BLaER1 (cell line): ENCODE data around the gene CDK5.
A peak's percentile ranks its signal among the peaks of the same experiment; 100 is the strongest.
"Not testable (repeated sequence)": the region's sequence is repeated elsewhere in the genome, so short reads cannot be mapped to it uniquely, and the experiment has no call there.

Experiments used
- H3K27ac ChIP-seq: shearing (Covaris generic); formaldehyde crosslinking; 2 replicates; pipeline ENCODE4 v1.8.1; 2022
- H3K27me3 ChIP-seq: shearing (Covaris generic); formaldehyde crosslinking; 2 replicates; pipeline ENCODE4 v1.8.1; 2022
- H3K36me3 ChIP-seq: shearing (Covaris generic); formaldehyde crosslinking; 2 replicates; pipeline ENCODE4 v1.8.1; 2022
- H3K4me1 ChIP-seq: shearing (Covaris generic); formaldehyde crosslinking; 2 replicates; pipeline ENCODE4 v1.8.1; 2022
- H3K4me2 ChIP-seq: shearing (Covaris generic); formaldehyde crosslinking; 2 replicates; pipeline ENCODE4 v1.8.1; 2022
- H3K4me3 ChIP-seq: shearing (Covaris generic); formaldehyde crosslinking; 2 replicates; pipeline ENCODE4 v1.8.1; 2022
- H3K9ac ChIP-seq: shearing (Covaris generic); formaldehyde crosslinking; 2 replicates; pipeline ENCODE4 v1.8.1; 2022
- H3K9me3 ChIP-seq: shearing (Covaris generic); formaldehyde crosslinking; 2 replicates; pipeline ENCODE4 v1.8.1; 2022
- H4K20me1 ChIP-seq: shearing (Covaris generic); formaldehyde crosslinking; 2 replicates; pipeline ENCODE4 v1.8.1; 2022
- Cebpa-rat ChIP-seq: shearing (Covaris generic); IDR thresholded peaks from 2 replicates; pipeline ENCODE4 v1.8.1; 2022

CDK5 gene

GRCh38 chr7:151048911-151049463, 8.7 kb downstream of the CDK5 start:
- no peak for TF ChIP-seq Cebpa-rat
- Histone ChIP-seq H3K27ac (no peak overlapping the region), H3K4me2 (no peak overlapping the region), H4K20me1 (0 out of 2 replicates have a peak, but pooled peaks cover 18% of the 10 kb centered on the region), H3K4me1 (peaks cover 33% of the 10 kb centered on the region), H3K27me3 (0 out of 2 replicates have a peak, but pooled peaks cover 6% of the 10 kb centered on the region), H3K36me3 (peaks cover 15% of the 10 kb centered on the region), H3K9ac (no peak overlapping the region), H3K9me3 (no peaks in the 10 kb centered on the region), H3K4me3 (no peak overlapping the region)

- Histone ChIP-seq H3K36me3 (peaks cover 12% of the 10 kb centered on the region; the same call in 1 of the 2 replicates), H3K9me3 (no peaks in the 10 kb centered on the region), H3K27ac (no peak within 1 kb of the TSS), H3K9ac (no peak within 1 kb of the TSS), H3K4me3 (no peak within 1 kb of the TSS), H3K27me3 (0 out of 2 replicates have a peak, but pooled peaks cover 6% of the 10 kb centered on the region), H4K20me1 (0 out of 2 replicates have a peak, but pooled peaks cover 18% of the 10 kb centered on the region), H3K4me1 (peaks cover 27% of the 10 kb centered on the region), H3K4me2 (no peak within 1 kb of the TSS)
- TF ChIP-seq Cebpa-rat: no peak
These were observed 9.5 kb downstream of the CDK5 start, which contains the start of gene ASIC3 for GRCh38 chr7:151047976-151048815. TSS of gene ASIC3 (plus strand) at chr7:151048531. CDS start at chr7:151048886, 355 bp downstream.

- Histone ChIP-seq H3K27me3 (0 out of 2 replicates have a peak, but pooled peaks cover 6% of the 10 kb centered on the region), H3K4me1 (peaks cover 14% of the 10 kb centered on the region), H3K27ac (no peak overlapping the region), H3K9ac (no peak overlapping the region), H3K9me3 (no peaks in the 10 kb centered on the region), H3K36me3 (peaks cover 15% of the 10 kb centered on the region; the same call in 1 of the 2 replicates), H3K4me3 (no peak overlapping the region), H3K4me2 (no peak overlapping the region), H4K20me1 (0 out of 2 replicates have a peak, but pooled peaks cover 18% of the 10 kb centered on the region)
- no peak for TF ChIP-seq Cebpa-rat
These were observed 10.8 kb downstream of the CDK5 start for GRCh38 chr7:151046603-151047573.

- H3K4me2 ChIP-seq: no peak overlapping the region
- peaks cover 4% of the 10 kb centered on the region for H3K4me1 ChIP-seq
- H3K36me3 ChIP-seq: peaks cover 15% of the 10 kb centered on the region; the same call in 1 of the 2 replicates
- no peak overlapping the region for H3K9ac ChIP-seq
- H3K27ac ChIP-seq: no peak overlapping the region
- H3K27me3 ChIP-seq: 0 out of 2 replicates have a peak, but pooled peaks cover 6% of the 10 kb centered on the region
- no peaks in the 10 kb centered on the region for H3K9me3 ChIP-seq
- H3K4me3 ChIP-seq: no peak overlapping the region
- 0 out of 2 replicates have a peak, but pooled peaks cover 17% of the 10 kb centered on the region for H4K20me1 ChIP-seq
- TF ChIP-seq Cebpa-rat: no peak
These were observed 11.7 kb downstream of the CDK5 start for GRCh38 chr7:151045967-151046366.

- Histone ChIP-seq H3K9me3 (no peaks in the 10 kb centered on the region), H3K4me1 (peaks cover 7% of the 10 kb centered on the region), H3K9ac (no peak overlapping the region), H3K4me3 (no peak overlapping the region), H3K4me2 (no peak overlapping the region), H3K36me3 (peaks cover 15% of the 10 kb centered on the region; the same call in 1 of the 2 replicates), H4K20me1 (peaks cover 15% of the 10 kb centered on the region; the same call in 1 of the 2 replicates), H3K27ac (no peak overlapping the region), H3K27me3 (0 out of 2 replicates have a peak, but pooled peaks cover 3% of the 10 kb centered on the region)
- TF ChIP-seq Cebpa-rat: no peak
These were observed 12.4 kb downstream of the CDK5 start for GRCh38 chr7:151045262-151045661.

GRCh38 chr7:151043959-151044358, 13.7 kb downstream of the CDK5 start:
- Histone ChIP-seq H4K20me1 (peaks cover 16% of the 10 kb centered on the region), H3K4me1 (peaks cover 20% of the 10 kb centered on the region), H3K9ac (no peak overlapping the region), H3K4me3 (no peak overlapping the region), H3K27ac (no peak overlapping the region), H3K9me3 (no peaks in the 10 kb centered on the region), H3K36me3 (peaks cover 15% of the 10 kb centered on the region; the same call in 1 of the 2 replicates), H3K4me2 (no peak overlapping the region), H3K27me3 (no peaks in the 10 kb centered on the region)
- TF ChIP-seq Cebpa-rat: no peak

GRCh38 chr7:151043449-151043848, 14.2 kb downstream of the CDK5 start:
- not testable (repeated sequence) for H3K27me3 ChIP-seq, H3K9me3 ChIP-seq, H3K9ac ChIP-seq, H3K4me2 ChIP-seq, H3K4me3 ChIP-seq, H3K27ac ChIP-seq
- Histone ChIP-seq H3K36me3 (peaks cover 15% of the 10 kb centered on the region; the same call in 1 of the 2 replicates), H3K4me1 (peaks cover 25% of the 10 kb centered on the region), H4K20me1 (peaks cover 16% of the 10 kb centered on the region)

- Histone ChIP-seq H3K4me1 (peaks cover 33% of the 10 kb centered on the region), H3K9me3 (no peaks in the 10 kb centered on the region), H3K27me3 (no peaks in the 10 kb centered on the region), H3K4me2 (peak overlapping the region; percentile 83), H3K36me3 (peaks cover 32% of the 10 kb centered on the region), H3K27ac (0 out of 2 replicates have a peak overlapping the region, but pooled peaks have one; percentile 57), H4K20me1 (peaks cover 16% of the 10 kb centered on the region), H3K4me3 (no peak overlapping the region), H3K9ac (no peak overlapping the region)
- TF ChIP-seq Cebpa-rat: no peak
These were observed 16.9 kb downstream of the CDK5 start for GRCh38 chr7:151040616-151041375.
